CD4-positive, alpha-beta T cell treated with Interleukin-17A for 1 hour (primary cell): ENCODE measurements around the gene LRRC61.
"Not testable (repeated sequence)": the region's sequence is repeated elsewhere in the genome, so short reads cannot be mapped to it uniquely, and the experiment has no call there.

Source experiments
- DNase-seq: peaks from one replicate; pipeline ENCODE4 v3.0.0-alpha.2; 2020

Gene LRRC61, protein sequence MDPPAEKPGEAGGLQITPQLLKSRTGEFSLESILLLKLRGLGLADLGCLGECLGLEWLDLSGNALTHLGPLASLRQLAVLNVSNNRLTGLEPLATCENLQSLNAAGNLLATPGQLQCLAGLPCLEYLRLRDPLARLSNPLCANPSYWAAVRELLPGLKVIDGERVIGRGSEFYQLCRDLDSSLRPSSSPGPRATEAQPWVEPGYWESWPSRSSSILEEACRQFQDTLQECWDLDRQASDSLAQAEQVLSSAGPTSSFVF

DNA sequence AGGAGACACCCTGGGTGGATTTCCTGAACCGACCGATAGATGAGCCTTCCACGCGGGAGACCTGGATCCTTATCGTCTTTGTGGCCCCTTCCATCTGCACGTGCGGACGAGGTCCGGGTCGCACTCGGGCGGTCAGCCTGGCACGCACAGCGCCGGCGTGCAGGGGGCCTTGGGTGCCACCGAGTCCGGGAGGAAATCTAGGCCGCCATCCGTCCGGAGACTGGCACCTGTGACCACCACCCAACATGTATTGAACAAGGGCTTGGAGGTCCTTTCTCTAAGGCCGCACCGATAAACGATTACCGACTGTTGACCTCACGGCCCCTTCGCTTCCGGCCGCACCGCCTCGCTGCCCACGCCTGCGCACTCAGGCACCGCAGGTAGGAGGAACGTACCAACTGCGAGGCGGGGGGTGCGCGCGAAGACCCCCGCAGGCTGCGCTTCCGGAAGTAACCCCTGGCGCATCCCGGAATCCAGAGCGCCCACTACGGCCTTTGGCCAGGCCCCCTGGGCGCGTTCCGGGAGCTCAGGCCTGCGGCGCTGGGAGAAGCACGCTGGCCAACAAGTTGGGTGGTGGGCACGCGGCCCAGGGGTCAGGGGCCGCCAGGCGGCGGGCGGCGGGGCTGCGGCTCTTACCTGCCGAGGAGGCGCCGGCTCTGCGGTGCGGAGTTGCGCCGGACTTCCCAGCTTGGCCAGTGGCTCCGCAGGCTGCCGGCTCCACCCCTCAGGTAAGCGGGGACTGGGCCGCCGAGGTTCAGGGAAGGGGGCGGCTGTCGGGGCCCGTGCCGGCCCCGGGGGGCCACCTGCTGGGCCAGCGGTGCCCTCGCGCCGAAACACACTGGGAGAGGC is at the start of gene LRRC61, which contains the start of gene ACTR3C:
Gene LRRC61 (plus strand): TSS at position 523 of the 849 bp plus-strand sequence. CDS start 13,507 bp downstream, outside the sequence.
Gene ACTR3C (minus strand): TSS at position 713 of the 849 bp plus-strand sequence. CDS start 28,249 bp downstream, outside the sequence.
- DNase-seq, result peak; percentile 68

DNA sequence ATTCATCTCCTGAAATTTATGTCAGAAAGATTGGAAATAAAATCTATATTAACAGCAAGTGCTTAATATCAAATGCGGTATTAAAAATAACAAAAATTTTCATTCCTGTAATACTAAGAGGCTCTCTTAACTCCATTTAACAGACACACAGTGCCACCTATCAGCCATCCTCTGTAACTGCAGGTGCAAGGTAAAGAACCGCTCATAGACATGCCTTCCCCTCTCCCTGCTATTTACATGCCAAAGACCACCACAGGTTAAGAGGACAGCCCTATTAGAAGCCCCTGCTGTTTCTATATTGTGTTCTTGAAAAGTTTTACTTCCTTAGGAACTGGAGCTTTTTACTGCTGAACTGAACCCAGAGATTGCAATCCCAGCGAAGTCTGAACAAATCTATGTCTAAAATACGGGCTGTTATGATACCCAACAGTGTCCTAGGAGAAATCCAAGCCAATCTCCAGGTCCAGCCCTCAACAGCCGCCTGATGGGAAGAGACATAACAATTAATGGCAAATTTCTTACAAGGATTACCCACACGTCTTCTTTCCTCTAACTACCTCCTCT is 46.9 kb upstream of the LRRC61 start:
- DNase-seq, result peak; percentile 62

DNA sequence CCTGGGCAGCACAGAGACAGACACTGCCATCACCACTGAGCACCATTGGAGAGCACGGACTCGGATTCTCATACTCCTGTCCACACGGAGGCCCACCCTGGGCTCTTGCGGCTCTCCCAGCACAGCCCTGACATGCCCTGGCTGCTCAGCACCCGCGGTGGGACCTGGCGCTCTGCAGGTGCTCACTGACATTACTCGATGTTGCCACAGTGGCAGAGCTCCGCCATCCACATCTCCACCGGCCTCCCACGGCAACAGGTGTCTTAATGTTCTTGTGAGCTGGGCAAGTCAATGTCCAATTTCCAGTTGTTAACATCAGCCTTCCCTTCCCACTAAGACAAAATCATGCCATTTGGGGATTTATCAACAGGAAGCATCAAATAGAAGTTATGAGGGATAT is 44.8 kb upstream of the LRRC61 start:
- DNase-seq, result not testable (repeated sequence)

DNA sequence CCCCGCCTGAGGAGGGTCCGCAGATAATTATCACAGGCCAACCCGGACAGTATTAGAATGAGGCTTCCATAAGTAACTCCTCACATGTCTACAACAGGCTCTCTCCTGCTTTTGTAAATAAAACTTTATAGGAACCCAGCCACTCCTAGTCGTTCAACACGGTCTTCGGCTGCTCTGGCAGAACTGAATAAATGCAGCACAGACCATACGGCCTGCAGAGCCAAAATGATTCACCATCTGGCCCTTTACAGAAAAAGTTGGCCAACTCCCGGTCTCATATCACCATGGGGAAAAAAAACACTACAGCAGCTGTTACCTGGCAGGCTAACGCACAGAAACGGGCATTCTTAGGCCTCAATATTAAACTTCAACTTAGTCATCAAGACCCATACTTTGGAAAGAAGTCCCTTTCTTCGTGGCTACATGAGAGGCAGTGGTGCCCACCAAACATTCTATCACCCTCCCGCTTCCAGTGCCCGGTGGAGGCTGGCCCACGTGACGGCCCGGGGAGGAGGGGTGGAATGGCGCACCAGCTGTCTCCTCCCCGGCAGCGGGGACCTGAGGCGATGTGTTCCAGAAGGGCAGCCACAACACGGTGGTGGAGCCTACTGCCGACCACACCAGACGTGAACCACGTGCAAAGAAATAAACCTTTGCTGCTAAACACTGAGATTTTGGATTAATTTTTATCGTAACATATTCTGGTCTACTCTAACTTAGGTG is 41.3 kb upstream of the LRRC61 start:
- DNase-seq, result not testable (repeated sequence)

DNA sequence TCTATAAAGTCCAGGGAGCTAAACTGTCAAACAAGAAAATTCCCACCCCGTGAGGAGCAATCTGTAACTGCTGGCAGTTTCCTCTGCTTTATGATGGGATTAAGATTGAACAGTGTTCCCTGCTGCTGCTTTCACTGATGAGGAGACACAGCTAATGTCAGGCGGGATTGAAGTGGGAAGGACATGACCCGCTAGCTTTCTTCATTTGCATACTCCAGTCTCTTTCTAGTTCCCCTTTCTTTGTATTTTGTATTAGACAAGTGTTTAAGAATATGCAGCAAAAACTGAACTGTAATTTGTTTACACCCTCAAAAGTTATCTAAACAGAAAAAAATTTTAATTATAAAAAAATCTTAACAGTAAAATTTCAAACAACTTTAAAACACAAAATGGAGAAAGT is 40.0 kb upstream of the LRRC61 start:
- DNase-seq, result not testable (repeated sequence)

DNA sequence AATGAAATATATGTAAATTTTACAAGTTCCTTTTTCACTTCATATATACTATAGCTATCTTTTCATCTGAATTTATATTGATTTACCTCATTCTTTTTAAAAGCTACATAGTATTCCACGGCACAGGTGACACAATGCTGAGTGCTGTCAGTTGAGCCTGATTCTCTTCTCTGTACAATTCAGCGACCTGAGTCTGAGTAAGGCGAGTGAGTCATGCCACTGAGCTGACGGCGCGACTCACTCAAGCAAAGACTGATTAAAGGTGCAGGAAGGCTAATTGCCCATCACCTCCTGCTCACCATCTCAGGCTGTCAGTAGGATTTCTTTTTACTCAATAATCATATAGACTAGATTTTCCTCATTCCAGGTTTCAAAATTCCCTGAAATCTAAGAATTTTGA is 39.5 kb upstream of the LRRC61 start:
- DNase-seq, result not testable (repeated sequence)

DNA sequence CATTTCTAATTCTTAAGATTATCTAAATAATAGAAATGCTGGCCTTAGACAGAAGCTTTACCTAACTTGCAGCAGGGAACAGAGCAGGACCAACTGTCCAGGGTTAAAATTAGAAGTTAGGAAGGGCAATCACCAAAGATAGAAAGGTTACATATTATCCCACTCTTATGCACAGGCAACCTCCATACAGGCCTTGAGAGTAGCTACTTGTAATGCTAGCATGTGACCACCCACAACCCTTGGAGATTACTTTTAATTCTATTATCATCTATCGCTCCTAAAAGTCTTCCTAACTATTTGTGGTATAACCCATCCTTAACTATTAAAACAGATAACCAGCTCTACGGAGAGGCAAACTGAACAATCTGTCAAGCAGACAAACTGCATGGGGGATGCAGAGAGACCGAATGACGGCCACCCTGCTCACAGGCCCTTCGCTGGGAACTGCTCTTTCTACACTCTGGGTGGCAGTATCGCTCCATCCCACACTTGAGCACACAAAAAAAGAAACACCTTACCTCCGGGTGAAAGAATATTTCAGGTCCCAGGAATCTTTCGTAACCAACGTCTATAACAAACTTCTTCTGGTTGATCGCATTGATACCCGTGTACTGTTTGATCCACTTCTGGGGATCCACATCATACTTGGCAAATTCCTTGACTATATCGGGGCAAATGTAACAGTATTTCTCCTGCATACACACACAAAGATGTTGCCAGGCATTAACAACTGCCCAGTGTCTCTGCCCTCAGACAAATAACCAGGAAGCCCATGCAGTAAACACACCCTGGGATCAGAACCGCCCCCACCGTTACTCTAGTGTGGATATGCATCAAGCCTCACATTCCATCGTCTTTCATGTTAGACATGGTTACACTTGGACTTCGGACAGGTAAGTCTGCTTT is 37.1 kb upstream of the LRRC61 start:
- DNase-seq, result peak; percentile 55

DNA sequence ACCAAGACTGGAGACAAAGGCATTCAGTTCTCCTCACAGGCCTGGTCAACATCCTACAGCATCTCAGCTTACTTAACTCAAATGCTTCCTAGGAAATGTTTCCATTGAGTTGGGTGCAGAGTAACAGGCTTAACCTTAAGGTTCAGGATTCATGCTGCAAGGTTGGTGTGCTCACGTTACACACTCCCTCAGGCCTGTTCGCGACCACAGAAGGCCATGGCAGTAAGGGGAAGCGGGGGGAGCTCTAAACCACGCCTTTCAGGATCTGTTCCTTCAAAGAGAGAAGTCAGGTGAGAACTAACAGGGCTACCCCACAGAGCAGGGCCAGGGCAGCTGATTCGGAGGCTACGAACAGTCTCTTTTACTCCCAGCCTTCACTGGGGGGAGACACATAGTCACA is 35.3 kb upstream of the LRRC61 start:
- not testable (repeated sequence) for DNase-seq

DNA sequence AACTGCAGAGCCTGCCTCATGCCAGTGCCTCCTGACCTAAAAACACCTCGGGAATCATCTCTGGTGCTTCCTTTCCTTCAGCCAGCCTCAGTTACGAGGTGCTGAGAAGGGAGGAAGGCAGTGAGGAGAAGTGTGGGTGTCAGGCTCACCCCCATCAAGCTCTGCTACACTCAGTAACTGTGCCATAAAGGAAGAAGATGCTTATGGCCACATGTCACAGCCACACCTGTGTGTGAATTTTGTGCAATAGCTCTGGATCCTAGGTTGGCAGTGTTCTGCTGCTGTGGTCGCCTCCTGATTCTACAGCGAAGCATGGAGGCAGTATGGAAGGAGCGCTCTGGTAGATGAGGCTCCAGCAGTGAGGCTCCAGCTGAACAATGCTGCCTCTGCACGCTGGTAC is 34.3 kb upstream of the LRRC61 start:
- DNase-seq, result not testable (repeated sequence)

DNA sequence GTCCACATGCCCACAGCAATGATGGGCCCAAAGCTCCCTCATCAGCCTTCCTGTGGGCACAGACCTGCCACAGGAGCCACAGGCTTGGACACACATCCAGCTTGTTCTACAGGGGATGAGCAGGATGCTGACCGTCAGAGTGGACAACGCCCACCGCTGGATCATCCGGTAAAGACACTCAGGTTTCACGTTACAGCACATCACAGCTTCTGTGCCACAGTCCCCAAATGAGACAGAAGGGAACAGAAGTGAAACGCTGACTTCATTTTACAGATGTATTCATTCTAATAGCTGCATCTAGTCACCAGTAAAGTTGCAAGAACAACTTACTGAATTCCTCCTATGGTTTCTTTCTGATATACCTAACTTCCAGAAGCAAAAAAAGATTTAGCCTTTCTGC is 32.8 kb upstream of the LRRC61 start:
- not testable (repeated sequence) for DNase-seq

DNA sequence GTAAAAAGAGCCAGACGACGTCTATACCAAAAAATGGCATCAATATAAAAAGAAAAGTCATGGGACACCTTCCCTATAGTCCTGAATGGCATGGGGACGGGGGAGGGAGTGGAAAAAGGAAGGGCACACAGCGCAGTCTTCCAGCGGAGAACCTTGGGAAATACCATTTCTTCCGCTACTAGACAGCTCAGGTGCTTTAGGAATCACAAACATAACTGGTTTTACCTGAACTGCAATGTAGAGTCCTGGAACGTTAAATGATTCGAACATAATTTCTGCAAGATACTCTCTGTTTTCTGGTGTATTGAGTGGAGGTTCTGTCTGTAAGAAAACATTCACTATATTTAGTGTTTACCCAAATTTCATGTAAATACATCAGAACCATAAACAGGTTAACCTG is 28.1 kb upstream of the LRRC61 start:
- DNase-seq, result not testable (repeated sequence)

DNA sequence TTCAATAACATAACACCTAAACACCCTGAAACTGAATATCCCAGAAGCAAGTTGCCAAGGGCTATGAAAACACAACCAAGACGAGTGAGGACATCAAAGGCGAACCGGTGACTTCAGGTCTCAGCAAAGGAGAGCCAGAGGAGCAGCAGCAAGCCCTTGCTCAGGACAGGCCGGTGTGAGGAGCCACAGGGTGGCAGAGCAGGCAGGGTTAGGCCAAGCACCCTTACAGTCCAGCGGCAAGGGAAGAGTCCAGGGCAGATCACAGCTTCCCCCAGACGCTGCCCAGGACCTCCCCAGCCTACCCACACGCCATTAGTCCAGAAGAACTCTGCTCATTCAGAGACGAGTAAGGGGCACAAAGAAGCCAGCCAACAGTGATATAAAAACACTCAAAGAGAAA is 27.5 kb upstream of the LRRC61 start:
- not testable (repeated sequence) for DNase-seq

DNA sequence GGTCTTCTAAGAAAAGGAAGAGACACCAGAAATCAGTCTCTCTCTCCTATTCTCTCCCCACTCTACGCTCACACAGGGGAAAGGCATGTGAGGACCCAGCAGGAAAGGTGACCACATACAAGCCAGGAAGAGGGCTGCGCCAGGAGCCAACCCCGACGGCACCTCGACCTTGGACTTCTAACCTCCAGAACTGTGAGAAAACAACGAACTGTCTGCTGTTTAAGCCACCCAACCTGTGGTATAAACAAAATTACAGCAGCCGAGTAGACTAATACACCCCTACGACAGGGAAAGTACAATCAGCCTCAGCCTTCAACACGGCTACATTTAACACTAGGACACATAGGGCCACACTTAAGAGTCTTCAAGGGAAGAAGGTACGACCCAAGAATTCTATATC is 26.4 kb upstream of the LRRC61 start:
- DNase-seq, result not testable (repeated sequence)

DNA sequence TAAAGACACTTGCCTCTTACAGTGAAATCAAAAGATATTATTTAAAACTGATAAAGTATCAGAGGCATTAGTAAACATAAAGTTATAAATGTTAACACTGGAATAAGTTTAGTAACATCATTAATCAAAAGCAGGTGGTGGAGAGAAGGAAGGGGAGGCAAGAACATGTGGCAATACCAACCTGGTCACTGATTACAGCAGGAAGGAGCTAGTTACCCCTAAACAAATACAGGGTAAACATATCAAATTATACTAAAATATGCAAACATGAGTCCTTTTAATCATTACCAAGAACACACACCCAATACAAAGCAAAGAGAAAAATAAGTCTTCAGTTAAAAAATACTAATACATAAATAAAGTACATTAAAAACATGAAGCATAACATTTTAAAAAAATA is 25.2 kb upstream of the LRRC61 start:
- not testable (repeated sequence) for DNase-seq

DNA sequence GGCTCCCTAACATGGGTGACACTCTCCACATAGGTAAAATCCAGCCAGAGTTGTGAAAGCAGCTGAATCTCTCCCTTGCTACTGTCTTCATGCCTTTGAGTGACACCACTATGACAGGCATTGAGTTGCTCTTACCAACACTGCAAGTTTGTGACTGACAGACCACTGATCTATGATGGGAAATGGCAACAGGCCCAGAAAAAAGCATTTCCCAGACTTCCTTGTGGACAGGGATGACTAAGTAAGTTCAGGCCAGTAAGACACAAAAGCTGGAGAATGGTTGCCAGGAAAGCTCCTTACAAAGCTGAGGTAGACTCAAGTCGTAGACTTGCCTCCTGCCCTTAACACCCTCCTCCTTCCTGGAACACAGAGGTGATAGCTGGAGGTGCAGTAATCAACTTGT is 20.2 kb upstream of the LRRC61 start:
- DNase-seq, result not testable (repeated sequence)

DNA sequence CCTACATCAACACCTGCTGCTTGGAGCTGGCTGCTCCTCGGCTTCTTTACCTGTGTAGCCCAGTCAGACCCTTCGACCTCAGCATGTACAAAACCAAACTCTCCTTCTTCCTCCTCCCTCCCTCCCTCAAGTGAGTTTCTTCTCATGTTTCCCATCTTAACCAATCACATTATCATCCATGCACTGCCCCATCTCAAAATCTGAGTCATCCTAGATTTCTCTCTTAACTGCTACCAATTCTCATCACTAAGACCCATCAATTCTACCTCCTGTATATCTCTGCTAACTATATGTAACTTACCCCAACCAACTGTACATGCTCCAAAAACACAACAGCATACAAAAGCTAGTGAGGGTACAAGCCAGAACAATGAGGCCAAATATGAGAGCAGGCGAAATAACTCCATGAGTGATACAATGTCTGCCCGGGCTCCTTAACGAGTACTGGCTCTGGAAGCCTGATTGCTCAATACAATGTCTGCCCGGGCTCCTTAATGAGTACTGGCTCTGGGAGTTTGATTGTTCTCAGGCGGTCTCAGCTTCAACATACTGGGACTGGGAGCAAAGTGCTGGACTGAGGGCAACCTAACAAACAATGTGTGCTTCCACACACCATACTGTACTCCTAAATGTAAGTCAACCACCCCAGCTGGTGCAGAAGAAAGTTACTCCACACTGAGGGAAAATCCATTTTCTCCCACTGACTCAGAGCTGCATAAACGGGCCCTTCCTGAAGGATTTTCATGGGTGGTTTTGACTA is 18.5 kb upstream of the LRRC61 start:
- not testable (repeated sequence) for DNase-seq

DNA sequence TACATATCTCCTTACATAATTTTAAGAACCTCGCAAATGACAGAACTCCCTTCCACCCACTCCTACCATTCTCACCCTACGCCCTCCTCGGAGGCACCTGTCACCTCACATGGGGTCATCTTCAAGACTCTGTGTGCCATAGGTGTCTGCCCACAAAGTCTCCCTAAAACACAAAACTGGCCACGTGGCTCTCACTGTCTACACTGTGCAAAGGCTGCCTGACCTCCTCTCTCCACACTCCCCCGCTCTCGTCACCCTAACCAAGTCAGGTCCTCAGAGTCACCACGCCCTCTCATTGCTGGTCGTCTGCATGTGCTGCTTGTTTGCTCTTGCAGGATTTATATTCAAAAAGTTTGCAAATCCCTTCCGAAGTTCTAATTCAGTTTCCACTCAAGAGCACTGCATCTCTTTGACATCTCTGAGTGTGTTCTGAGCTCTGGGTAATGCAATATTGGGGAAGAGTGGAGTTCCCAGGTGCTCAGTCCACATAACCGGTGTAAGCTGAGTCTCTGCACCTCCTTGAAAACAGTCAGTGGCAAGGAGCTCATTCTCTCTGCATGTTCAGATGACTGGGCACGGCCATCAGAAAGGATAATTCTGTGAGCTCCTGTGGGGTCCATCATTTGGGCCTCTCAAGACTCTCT is 17.8 kb upstream of the LRRC61 start:
- not testable (repeated sequence) for DNase-seq

DNA sequence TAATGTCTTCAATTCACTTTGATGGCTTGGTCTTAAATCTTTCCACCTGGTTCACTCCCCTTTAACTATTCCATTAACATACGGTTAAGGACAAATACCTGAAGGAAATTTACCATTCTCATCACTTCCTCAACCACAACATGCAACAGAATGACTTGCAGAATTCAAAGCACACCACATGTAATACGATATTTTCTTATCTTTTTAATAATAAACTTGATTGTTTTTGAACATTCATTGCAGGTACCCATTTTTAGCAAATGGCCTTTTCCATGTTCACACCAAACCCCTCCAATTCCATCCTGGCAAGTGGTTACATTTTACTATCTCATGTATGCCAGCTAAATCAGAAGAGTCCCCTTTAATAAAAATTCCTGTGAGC is 17.3 kb upstream of the LRRC61 start:
- DNase-seq, result not testable (repeated sequence)

DNA sequence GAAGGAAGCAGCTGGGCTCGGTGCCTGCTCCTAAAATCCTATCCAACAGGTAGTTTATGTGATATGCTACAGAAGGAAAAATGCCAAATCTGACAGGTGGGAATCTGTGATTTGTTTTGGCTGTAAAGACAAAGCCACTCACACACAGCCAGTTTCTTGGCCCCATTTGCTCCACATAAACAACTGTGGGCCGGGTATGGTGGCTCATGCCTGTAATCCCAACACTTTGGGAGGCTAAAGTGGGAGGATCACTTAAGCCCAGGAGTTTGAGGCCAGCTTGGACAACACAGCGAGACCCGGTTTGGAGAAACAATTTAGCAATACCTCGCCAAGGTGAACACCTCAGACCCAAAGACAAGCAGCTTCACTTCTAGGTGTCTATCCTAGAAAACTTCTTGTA is 16.8 kb upstream of the LRRC61 start:
- DNase-seq, result not testable (repeated sequence)

DNA sequence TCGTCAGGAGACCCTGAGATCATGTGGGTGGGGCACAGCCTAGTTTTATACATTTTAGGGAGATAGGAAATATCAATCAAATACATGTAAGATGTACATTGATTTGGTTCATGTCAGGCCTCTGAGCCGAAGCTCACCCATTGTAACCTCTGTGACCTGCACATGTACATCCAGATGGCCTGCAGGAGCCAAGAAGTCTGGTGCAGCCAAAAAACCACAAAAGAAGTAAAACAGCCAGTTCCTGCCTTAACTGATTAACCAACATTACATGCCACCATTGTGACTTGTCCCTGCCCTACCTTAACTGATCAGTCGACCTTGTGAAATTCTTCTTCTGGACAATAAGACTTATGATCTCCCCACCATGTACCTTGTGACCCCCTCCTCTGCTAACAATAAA is 16.0 kb upstream of the LRRC61 start:
- DNase-seq, result no peak

DNA sequence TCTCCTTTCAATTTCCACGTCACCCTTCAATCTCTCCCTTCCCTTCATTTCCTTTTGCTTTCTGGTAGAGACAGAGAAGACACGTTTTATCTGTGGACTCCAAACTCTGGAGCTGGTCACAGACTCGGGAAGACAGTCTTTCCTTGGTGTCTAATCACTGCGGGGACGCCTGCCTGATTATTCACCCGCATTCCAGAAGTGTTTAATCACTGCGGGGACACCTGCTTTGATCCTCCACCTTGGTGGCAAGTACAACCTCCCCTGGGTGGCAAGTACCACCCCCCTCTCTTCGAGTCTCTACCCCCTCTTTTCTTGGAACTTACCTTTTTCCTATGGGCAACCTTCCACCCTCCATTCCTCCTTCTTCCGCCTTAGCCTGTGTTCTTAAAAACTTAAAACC is 15.3 kb upstream of the LRRC61 start:
- DNase-seq, result no peak
